GM23338 (cell line): Measurements from ENCODE around the gene NELL2.

Source experiments
- EZH2 ChIP-seq: fragments of 200-600 bp; sonication (generic); IDR thresholded peaks from one replicate; pipeline ENCODE4 v1.8.0; 2017; ENCODE audit warnings: antibody characterized with exemption, mild to moderate bottlenecking, low read depth; ENCODE audit not compliant: unreplicated experiment
- POLR2AphosphoS5 ChIP-seq: IDR thresholded peaks from 2 replicates; pipeline ENCODE4 v1.6.1; 2016; ENCODE audit warnings: antibody characterized with exemption, low read depth
- STAT1 ChIP-seq: IDR thresholded peaks from one replicate; pipeline ENCODE4 v1.6.1; 2016; ENCODE audit warnings: antibody characterized with exemption; ENCODE audit not compliant: unreplicated experiment
- TF ChIP-seq, protein P1 (sequence below), 2 experiments: fragments of 200-600 bp in 1 of 2; sonication (generic) in 1 of 2; conservative IDR thresholded peaks; 2 replicates each; pipeline versions ENCODE4 v1.5.1 to v1.6.1; 2016 to 2017; ENCODE audit warnings: antibody characterized with exemption in 2 of 2, low read depth in 2 of 2, mild to moderate bottlenecking in 2 of 2, moderate library complexity in 1 of 2
- TF ChIP-seq, protein P2 (sequence below): fragments of 250-450 bp; sonication (Bioruptor Pico); IDR thresholded peaks from 2 replicates; pipeline ENCODE4 v1.5.0; 2020; ENCODE audit warnings: mild to moderate bottlenecking, moderate library complexity

GRCh38 chr12:44523828-44524227 is 352.3 kb downstream of the NELL2 start:
- TF ChIP-seq, protein P1, sequence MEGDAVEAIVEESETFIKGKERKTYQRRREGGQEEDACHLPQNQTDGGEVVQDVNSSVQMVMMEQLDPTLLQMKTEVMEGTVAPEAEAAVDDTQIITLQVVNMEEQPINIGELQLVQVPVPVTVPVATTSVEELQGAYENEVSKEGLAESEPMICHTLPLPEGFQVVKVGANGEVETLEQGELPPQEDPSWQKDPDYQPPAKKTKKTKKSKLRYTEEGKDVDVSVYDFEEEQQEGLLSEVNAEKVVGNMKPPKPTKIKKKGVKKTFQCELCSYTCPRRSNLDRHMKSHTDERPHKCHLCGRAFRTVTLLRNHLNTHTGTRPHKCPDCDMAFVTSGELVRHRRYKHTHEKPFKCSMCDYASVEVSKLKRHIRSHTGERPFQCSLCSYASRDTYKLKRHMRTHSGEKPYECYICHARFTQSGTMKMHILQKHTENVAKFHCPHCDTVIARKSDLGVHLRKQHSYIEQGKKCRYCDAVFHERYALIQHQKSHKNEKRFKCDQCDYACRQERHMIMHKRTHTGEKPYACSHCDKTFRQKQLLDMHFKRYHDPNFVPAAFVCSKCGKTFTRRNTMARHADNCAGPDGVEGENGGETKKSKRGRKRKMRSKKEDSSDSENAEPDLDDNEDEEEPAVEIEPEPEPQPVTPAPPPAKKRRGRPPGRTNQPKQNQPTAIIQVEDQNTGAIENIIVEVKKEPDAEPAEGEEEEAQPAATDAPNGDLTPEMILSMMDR (conservative IDR thresholded peaks at IDR 0.05; ENCODE audit: low read depth in 2 of 2) = no peak
- TF ChIP-seq STAT1 = no peak
- TF ChIP-seq POLR2AphosphoS5 = no peak
- TF ChIP-seq EZH2 = no peak
- TF ChIP-seq, protein P2, sequence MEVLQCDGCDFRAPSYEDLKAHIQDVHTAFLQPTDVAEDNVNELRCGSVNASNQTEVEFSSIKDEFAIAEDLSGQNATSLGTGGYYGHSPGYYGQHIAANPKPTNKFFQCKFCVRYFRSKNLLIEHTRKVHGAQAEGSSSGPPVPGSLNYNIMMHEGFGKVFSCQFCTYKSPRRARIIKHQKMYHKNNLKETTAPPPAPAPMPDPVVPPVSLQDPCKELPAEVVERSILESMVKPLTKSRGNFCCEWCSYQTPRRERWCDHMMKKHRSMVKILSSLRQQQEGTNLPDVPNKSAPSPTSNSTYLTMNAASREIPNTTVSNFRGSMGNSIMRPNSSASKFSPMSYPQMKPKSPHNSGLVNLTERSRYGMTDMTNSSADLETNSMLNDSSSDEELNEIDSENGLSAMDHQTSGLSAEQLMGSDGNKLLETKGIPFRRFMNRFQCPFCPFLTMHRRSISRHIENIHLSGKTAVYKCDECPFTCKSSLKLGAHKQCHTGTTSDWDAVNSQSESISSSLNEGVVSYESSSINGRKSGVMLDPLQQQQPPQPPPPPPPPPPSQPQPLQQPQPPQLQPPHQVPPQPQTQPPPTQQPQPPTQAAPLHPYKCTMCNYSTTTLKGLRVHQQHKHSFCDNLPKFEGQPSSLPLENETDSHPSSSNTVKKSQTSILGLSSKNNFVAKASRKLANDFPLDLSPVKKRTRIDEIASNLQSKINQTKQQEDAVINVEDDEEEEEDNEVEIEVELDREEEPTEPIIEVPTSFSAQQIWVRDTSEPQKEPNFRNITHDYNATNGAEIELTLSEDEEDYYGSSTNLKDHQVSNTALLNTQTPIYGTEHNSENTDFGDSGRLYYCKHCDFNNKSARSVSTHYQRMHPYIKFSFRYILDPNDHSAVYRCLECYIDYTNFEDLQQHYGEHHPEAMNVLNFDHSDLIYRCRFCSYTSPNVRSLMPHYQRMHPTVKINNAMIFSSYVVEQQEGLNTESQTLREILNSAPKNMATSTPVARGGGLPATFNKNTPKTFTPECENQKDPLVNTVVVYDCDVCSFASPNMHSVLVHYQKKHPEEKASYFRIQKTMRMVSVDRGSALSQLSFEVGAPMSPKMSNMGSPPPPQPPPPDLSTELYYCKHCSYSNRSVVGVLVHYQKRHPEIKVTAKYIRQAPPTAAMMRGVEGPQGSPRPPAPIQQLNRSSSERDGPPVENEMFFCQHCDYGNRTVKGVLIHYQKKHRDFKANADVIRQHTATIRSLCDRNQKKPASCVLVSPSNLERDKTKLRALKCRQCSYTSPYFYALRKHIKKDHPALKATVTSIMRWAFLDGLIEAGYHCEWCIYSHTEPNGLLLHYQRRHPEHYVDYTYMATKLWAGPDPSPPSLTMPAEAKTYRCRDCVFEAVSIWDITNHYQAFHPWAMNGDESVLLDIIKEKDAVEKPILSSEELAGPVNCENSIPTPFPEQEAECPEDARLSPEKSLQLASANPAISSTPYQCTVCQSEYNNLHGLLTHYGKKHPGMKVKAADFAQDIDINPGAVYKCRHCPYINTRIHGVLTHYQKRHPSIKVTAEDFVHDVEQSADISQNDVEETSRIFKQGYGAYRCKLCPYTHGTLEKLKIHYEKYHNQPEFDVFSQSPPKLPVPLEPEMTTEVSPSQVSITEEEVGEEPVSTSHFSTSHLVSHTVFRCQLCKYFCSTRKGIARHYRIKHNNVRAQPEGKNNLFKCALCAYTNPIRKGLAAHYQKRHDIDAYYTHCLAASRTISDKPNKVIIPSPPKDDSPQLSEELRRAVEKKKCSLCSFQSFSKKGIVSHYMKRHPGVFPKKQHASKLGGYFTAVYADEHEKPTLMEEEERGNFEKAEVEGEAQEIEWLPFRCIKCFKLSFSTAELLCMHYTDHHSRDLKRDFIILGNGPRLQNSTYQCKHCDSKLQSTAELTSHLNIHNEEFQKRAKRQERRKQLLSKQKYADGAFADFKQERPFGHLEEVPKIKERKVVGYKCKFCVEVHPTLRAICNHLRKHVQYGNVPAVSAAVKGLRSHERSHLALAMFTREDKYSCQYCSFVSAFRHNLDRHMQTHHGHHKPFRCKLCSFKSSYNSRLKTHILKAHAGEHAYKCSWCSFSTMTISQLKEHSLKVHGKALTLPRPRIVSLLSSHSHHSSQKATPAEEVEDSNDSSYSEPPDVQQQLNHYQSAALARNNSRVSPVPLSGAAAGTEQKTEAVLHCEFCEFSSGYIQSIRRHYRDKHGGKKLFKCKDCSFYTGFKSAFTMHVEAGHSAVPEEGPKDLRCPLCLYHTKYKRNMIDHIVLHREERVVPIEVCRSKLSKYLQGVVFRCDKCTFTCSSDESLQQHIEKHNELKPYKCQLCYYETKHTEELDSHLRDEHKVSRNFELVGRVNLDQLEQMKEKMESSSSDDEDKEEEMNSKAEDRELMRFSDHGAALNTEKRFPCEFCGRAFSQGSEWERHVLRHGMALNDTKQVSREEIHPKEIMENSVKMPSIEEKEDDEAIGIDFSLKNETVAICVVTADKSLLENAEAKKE (CRISPR knock-in tag) = no peak
